Astrocyte (in vitro differentiated cells and primary cell): ENCODE measurements around the gene NAV2.

Source experiments
- EZH2 ChIP-seq: IDR thresholded peaks from 2 replicates; pipeline ENCODE4 v1.6.1; 2012; ENCODE audit warnings: mild to moderate bottlenecking, low read length, inconsistent platforms; ENCODE audit not compliant: insufficient read depth
- TF ChIP-seq, protein P1 (sequence below): IDR thresholded peaks from 2 replicates; pipeline ENCODE4 v1.5.1; 2011; ENCODE audit warnings: low read depth, mild to moderate bottlenecking, inconsistent platforms, low read length, moderate library complexity; ENCODE audit not compliant: insufficient read depth

GRCh38 chr11:19955660-19956059, 243.0 kb downstream of the NAV2 start:
- TF ChIP-seq, protein P1, sequence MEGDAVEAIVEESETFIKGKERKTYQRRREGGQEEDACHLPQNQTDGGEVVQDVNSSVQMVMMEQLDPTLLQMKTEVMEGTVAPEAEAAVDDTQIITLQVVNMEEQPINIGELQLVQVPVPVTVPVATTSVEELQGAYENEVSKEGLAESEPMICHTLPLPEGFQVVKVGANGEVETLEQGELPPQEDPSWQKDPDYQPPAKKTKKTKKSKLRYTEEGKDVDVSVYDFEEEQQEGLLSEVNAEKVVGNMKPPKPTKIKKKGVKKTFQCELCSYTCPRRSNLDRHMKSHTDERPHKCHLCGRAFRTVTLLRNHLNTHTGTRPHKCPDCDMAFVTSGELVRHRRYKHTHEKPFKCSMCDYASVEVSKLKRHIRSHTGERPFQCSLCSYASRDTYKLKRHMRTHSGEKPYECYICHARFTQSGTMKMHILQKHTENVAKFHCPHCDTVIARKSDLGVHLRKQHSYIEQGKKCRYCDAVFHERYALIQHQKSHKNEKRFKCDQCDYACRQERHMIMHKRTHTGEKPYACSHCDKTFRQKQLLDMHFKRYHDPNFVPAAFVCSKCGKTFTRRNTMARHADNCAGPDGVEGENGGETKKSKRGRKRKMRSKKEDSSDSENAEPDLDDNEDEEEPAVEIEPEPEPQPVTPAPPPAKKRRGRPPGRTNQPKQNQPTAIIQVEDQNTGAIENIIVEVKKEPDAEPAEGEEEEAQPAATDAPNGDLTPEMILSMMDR: no peak
- no peak for TF ChIP-seq EZH2
